BLaER1 (cell line): ENCODE results near the gene ELMO1.
A peak's percentile ranks its signal among the peaks of the same experiment; 100 is the strongest.

Experiments used
- H3K27ac ChIP-seq: shearing (Covaris generic); formaldehyde crosslinking; 2 replicates; pipeline ENCODE4 v1.8.1; 2022
- H3K27me3 ChIP-seq: shearing (Covaris generic); formaldehyde crosslinking; 2 replicates; pipeline ENCODE4 v1.8.1; 2022
- H3K36me3 ChIP-seq: shearing (Covaris generic); formaldehyde crosslinking; 2 replicates; pipeline ENCODE4 v1.8.1; 2022
- H3K4me1 ChIP-seq: shearing (Covaris generic); formaldehyde crosslinking; 2 replicates; pipeline ENCODE4 v1.8.1; 2022
- H3K4me2 ChIP-seq: shearing (Covaris generic); formaldehyde crosslinking; 2 replicates; pipeline ENCODE4 v1.8.1; 2022
- H3K4me3 ChIP-seq: shearing (Covaris generic); formaldehyde crosslinking; 2 replicates; pipeline ENCODE4 v1.8.1; 2022
- H3K9ac ChIP-seq: shearing (Covaris generic); formaldehyde crosslinking; 2 replicates; pipeline ENCODE4 v1.8.1; 2022
- H3K9me3 ChIP-seq: shearing (Covaris generic); formaldehyde crosslinking; 2 replicates; pipeline ENCODE4 v1.8.1; 2022
- H4K20me1 ChIP-seq: shearing (Covaris generic); formaldehyde crosslinking; 2 replicates; pipeline ENCODE4 v1.8.1; 2022
- Cebpa-rat ChIP-seq: shearing (Covaris generic); IDR thresholded peaks from 2 replicates; pipeline ENCODE4 v1.8.1; 2022

ELMO1 gene

DNA sequence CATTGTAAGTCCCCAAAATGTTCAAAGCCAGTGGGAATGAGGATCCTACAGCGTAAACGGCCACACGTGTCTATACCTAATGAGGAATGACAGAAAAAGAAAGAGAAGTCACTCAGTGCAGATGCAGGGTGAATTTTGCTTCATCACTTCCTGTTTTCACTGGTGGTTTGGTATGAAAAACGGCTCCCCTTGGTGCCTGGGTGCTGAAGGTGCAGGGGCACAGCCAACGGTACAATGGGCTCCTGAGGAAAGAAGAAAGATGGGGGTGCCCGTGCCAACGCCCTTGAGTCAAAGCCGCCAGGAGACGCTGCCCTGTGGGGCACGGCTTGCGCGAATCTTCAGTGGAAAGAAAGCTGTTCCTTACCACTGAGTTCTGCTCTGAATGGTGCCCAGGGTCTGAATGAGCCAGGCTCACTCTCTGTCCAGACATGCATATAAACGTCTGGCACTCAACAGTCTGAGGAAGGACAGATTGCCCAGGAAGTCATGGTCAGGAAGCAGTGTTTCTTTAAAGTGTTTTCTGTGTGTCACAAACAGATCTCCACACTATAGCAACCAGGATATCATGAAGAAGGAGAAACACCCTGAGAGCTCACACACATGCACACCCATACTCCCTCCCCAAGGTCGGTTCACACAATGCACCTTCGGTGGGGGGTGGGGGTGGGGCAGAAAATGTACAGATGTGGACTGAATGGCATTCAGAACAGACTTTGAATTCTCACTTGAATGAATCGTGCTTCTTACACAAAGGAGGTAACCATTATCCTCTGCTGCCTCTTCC, 105.8 kb downstream of the ELMO1 start:
- Histone ChIP-seq H3K4me1 (peaks cover 58% of the 10 kb centered on the region), H3K4me3 (peak overlapping the region; percentile 67), H3K9ac (peak overlapping the region; percentile 79), H3K4me2 (peak overlapping the region; percentile 87), H3K9me3 (peaks cover 4% of the 10 kb centered on the region; the same call in 1 of the 2 replicates), H3K27me3 (no peaks in the 10 kb centered on the region), H3K36me3 (peaks cover 15% of the 10 kb centered on the region), H4K20me1 (no peaks in the 10 kb centered on the region), H3K27ac (peak overlapping the region; percentile 86)
- no peak for TF ChIP-seq Cebpa-rat

- H3K27ac ChIP-seq: peak overlapping the region; percentile 86
- H3K4me2 ChIP-seq: peak overlapping the region; percentile 87
- peaks cover 4% of the 10 kb centered on the region; the same call in 1 of the 2 replicates for H3K9me3 ChIP-seq
- H3K4me3 ChIP-seq: peak overlapping the region; percentile 67
- no peak for TF ChIP-seq Cebpa-rat
- no peaks in the 10 kb centered on the region for H3K27me3 ChIP-seq
- H3K4me1 ChIP-seq: peaks cover 58% of the 10 kb centered on the region
- H3K36me3 ChIP-seq: peaks cover 21% of the 10 kb centered on the region
- H3K9ac ChIP-seq: peak overlapping the region; percentile 79
- H4K20me1 ChIP-seq: no peaks in the 10 kb centered on the region
Measured at GRCh38 chr7:37342176-37342687, 106.4 kb downstream of the ELMO1 start.

DNA sequence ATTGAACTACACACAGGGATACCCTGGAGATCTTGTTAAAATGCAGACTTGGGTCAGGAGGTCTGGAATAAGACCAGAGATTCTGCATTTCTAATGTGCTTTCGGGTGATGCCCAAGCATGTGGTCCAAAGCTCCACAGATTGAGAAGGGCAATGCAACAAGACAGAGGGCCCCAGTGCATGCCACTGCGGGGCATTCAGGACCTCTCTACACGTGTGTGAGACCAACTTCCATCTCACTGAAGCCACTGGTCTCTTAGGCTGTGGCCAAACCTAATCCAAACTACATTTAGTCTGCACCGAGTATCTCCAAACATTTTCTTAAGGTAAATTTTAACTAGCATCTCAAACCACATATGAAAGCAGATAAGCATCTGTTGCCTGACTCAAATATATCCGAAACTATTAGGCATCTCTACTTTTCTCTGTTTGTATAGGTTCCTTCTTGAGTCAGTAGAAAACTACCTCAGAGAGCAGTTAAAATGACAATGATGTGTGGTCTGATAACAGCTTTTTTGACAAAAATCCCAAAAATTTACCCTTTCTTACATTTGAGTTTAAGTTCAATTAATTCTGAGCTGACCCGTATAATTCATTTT, 107.5 kb downstream of the ELMO1 start:
- peak overlapping the region; percentile 67 for H3K4me3 ChIP-seq
- peak overlapping the region; percentile 87 for H3K4me2 ChIP-seq
- H3K27ac ChIP-seq: peak overlapping the region; percentile 21; the same call in 1 of the 2 replicates
- peak overlapping the region; percentile 3; the same call in 1 of the 2 replicates for H3K9ac ChIP-seq
- TF ChIP-seq Cebpa-rat: no peak
- peaks cover 29% of the 10 kb centered on the region for H3K36me3 ChIP-seq
- H4K20me1 ChIP-seq: no peaks in the 10 kb centered on the region
- H3K9me3 ChIP-seq: peaks cover 7% of the 10 kb centered on the region; the same call in 1 of the 2 replicates
- H3K27me3 ChIP-seq: no peaks in the 10 kb centered on the region
- peaks cover 49% of the 10 kb centered on the region for H3K4me1 ChIP-seq

- peaks cover 26% of the 10 kb centered on the region for H3K9me3 ChIP-seq
- H3K9ac ChIP-seq: no peak overlapping the region
- H3K4me1 ChIP-seq: peaks cover 29% of the 10 kb centered on the region
- no peak overlapping the region for H3K4me3 ChIP-seq
- H3K27me3 ChIP-seq: no peaks in the 10 kb centered on the region
- H3K36me3 ChIP-seq: peaks cover 50% of the 10 kb centered on the region
- H4K20me1 ChIP-seq: peaks cover 6% of the 10 kb centered on the region; the same call in 1 of the 2 replicates
- TF ChIP-seq Cebpa-rat: no peak
- no peak overlapping the region for H3K4me2 ChIP-seq
- H3K27ac ChIP-seq: no peak overlapping the region
Measured at GRCh38 chr7:37338966-37339365, 109.7 kb downstream of the ELMO1 start.

DNA sequence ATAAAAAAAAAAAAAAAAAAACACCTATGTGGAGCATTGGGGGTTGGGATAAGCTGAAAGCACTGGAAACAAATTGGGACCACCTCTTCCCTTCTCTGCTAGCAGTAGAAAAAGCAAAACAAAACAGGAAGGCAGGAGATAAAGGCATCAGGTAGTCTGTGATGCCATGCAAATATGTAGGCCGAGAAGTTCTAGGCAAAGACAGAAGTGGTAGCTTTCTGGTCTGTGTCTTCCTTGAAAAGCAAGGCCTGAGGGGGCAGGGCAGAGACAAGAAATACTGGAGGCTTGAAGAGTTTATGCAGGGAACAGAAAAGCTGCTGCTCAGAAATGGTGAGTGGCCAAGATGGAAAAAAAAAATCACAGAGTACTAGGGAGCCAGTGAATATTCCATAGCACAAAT, 111.1 kb downstream of the ELMO1 start:
- H3K27me3 ChIP-seq: no peaks in the 10 kb centered on the region
- H3K4me2 ChIP-seq: no peak overlapping the region
- H3K9me3 ChIP-seq: peaks cover 32% of the 10 kb centered on the region
- no peak overlapping the region for H3K27ac ChIP-seq
- H3K4me3 ChIP-seq: no peak overlapping the region
- H3K4me1 ChIP-seq: peaks cover 18% of the 10 kb centered on the region
- no peak for TF ChIP-seq Cebpa-rat
- peaks cover 6% of the 10 kb centered on the region; the same call in 1 of the 2 replicates for H4K20me1 ChIP-seq
- peaks cover 63% of the 10 kb centered on the region for H3K36me3 ChIP-seq
- no peak overlapping the region for H3K9ac ChIP-seq

DNA sequence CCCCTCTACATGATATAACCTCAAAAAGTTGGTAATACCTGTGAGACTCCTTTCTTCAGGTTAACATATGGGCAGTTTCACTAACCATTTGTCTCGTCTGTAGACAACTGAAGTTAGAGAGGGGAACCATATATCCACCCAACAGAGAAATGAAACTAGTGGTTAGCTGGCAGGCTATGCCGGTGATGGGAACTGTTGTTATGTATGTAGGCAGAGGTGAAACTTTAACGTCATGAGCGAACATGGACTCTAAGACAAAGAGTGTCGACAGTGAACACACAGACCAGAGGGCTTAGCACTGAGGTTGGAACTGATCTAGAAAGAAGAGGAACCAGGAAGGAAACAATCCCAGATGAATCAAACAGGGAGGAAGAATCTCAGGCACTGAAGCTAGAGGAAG, 112.4 kb downstream of the ELMO1 start:
- H4K20me1 ChIP-seq: peaks cover 6% of the 10 kb centered on the region; the same call in 1 of the 2 replicates
- TF ChIP-seq Cebpa-rat: no peak
- H3K9ac ChIP-seq: no peak overlapping the region
- peaks cover 43% of the 10 kb centered on the region for H3K9me3 ChIP-seq
- peaks cover 7% of the 10 kb centered on the region for H3K4me1 ChIP-seq
- no peak overlapping the region for H3K27ac ChIP-seq
- H3K4me3 ChIP-seq: no peak overlapping the region
- H3K4me2 ChIP-seq: no peak overlapping the region
- H3K27me3 ChIP-seq: no peaks in the 10 kb centered on the region
- peaks cover 76% of the 10 kb centered on the region for H3K36me3 ChIP-seq

DNA sequence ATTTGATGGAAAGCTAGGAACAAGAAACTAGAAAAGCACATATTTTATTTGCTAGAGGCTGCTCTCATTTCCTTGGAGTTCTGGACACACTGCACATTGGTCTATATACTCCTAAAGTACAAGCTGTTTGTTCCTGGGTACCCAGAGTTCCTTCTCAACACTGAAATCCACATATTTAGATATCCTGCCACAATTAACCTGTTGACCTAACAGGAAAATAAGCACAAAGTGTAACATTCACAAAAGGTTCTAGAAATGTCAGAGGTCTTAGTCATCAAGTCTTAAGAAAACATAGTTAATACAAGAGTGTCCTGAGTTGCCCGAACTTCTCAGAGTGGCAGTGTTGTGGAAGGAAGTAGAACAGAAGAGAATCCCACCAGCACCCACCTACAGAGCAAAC, 115.6 kb downstream of the ELMO1 start:
- Histone ChIP-seq H3K9me3 (peaks cover 53% of the 10 kb centered on the region), H3K36me3 (peaks cover 89% of the 10 kb centered on the region), H3K4me2 (no peak overlapping the region), H3K27ac (no peak overlapping the region), H3K9ac (no peak overlapping the region), H3K4me3 (no peak overlapping the region), H4K20me1 (peaks cover 25% of the 10 kb centered on the region; the same call in 1 of the 2 replicates), H3K27me3 (no peaks in the 10 kb centered on the region), H3K4me1 (no peaks in the 10 kb centered on the region)
- TF ChIP-seq Cebpa-rat: no peak

DNA sequence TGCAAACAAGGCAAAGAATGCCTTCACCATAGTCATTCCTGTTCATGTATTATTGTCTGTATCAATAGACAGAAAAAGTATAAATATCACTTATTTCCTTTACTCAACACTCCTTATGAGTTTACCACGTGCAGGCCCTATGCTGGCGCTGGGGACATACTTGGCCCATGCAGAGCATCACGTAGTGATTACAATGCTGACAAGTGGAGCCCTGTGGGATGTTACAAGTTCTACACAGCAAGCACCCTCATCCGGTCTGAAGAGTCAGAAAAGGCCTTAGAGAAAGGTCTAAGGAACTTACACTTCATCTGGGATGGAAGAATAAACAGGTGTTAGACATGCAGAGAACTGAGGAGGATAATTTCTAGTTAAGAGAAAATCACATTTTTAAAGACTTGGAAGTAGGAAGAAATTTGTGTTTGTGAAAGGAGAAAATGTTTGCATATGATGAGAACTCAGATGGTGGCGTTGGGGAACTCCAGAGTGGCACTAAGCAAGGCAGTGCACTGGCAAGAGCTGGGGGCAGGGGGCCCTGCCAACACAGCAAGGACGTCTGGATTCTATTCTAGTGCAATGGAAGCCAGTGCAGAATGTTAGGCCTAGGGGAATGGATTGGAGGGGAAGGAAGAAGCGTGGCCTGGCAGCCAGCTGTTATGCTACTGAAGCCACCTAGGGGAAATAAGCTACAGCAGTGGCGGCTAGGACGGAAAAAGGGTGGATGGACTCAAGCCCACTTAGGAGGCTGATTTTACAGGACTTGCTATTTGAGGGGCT, 116.2 kb downstream of the ELMO1 start:
- H3K9ac ChIP-seq: no peak overlapping the region
- H3K36me3 ChIP-seq: peaks cover 89% of the 10 kb centered on the region
- H3K27me3 ChIP-seq: no peaks in the 10 kb centered on the region
- TF ChIP-seq Cebpa-rat: no peak
- H4K20me1 ChIP-seq: peaks cover 32% of the 10 kb centered on the region; the same call in 1 of the 2 replicates
- no peaks in the 10 kb centered on the region for H3K4me1 ChIP-seq
- no peak overlapping the region for H3K27ac ChIP-seq
- H3K4me2 ChIP-seq: no peak overlapping the region
- H3K4me3 ChIP-seq: no peak overlapping the region
- peaks cover 52% of the 10 kb centered on the region for H3K9me3 ChIP-seq

GRCh38 chr7:37330775-37331174, 117.9 kb downstream of the ELMO1 start:
- Histone ChIP-seq H3K9ac (no peak overlapping the region), H3K4me3 (no peak overlapping the region), H4K20me1 (peaks cover 34% of the 10 kb centered on the region; the same call in 1 of the 2 replicates), H3K27me3 (no peaks in the 10 kb centered on the region), H3K4me2 (no peak overlapping the region), H3K36me3 (peaks cover 90% of the 10 kb centered on the region), H3K4me1 (no peaks in the 10 kb centered on the region), H3K9me3 (peaks cover 46% of the 10 kb centered on the region), H3K27ac (no peak overlapping the region)
- no peak for TF ChIP-seq Cebpa-rat
